GM12878 (cell line): ENCODE data around the gene SLC9A7. TPM values are rescaled to one million over a fixed set of nuclear protein-coding genes. Genes with fewer than 3 reads are reported as not detected.

Experiments used
- E2F4 ChIP-seq: IDR thresholded peaks from 2 replicates; pipeline ENCODE4 v1.6.1; 2012; ENCODE audit warnings: low read depth, low read length, improper control_type of control experiment
- HSF1 ChIP-seq: fragments of 150-350 bp; IDR thresholded peaks from 2 replicates; pipeline ENCODE4 v1.6.1; 2014; ENCODE audit warnings: mild to moderate bottlenecking, low read depth, low read length
- NRF1 ChIP-seq: conservative IDR thresholded peaks from 2 replicates; pipeline ENCODE4 v1.6.1; 2011; ENCODE audit warnings: mild to moderate bottlenecking, low read depth, low read length, improper control_type of control experiment
- ZNF687 ChIP-seq: fragments of 450-650 bp; IDR thresholded peaks from 2 replicates; pipeline ENCODE4 v1.6.1; 2017; ENCODE audit warnings: mild to moderate bottlenecking, moderate library complexity
- polyA plus RNA-seq, 11 experiments: library from polyadenylated mRNA; depleted of rRNA in 4 of 11; unstranded in 6 of 11; stranded (reverse) in 5 of 11; fragments of >200 nt; fragmentation: Nextera tagmentation in 4 of 11; fragmentation: Illumina TruSeq in 1 of 11; extraction: Ambion mirVana in 4 of 11; extraction: Trizol in 1 of 11; gene quantifications; 1 replicate in 1 of 11; 2 replicates in 10 of 11; pipeline versions ENCODE4 v1.2.1 to v1.2.3, GENCODE V29; 2011 to 2016; ENCODE audit warnings: inconsistent platforms in 2 of 11, missing spikeins in 2 of 11, low read depth in 1 of 11
- total RNA-seq, 4 experiments: library from RNA; depleted of rRNA in 3 of 4; stranded (reverse); fragments of >200 nt in 3 of 4; fragmentation: Illumina TruSeq in 1 of 4; extraction: Trizol in 1 of 4; gene quantifications; 2 replicates each; pipeline versions ENCODE4 v1.2.1 to v1.2.3, GENCODE V29; 2013 to 2021

SLC9A7 gene
- total and polyA plus RNA-seq, 10 of the 15 experiments (the other 5 are each of a cell fraction or from before 2014, with no cell fraction given), result 5.0 to 62.8 (median 30.5) TPM

- TF ChIP-seq ZNF687, result no peak
- no peak for TF ChIP-seq HSF1
- no peak for TF ChIP-seq E2F4
- no peak for TF ChIP-seq NRF1
- TF ChIP-seq, all 136 proteins: peak for 0
Observed at GRCh38 chrX:46577221-46578005, 181.5 kb downstream of the SLC9A7 start (continued).
